ENCODE data around the gene CYP21A2.
"Not testable (repeated sequence)": the region's sequence is repeated elsewhere in the genome, so short reads cannot be mapped to it uniquely, and the experiment has no call there.

DNA sequence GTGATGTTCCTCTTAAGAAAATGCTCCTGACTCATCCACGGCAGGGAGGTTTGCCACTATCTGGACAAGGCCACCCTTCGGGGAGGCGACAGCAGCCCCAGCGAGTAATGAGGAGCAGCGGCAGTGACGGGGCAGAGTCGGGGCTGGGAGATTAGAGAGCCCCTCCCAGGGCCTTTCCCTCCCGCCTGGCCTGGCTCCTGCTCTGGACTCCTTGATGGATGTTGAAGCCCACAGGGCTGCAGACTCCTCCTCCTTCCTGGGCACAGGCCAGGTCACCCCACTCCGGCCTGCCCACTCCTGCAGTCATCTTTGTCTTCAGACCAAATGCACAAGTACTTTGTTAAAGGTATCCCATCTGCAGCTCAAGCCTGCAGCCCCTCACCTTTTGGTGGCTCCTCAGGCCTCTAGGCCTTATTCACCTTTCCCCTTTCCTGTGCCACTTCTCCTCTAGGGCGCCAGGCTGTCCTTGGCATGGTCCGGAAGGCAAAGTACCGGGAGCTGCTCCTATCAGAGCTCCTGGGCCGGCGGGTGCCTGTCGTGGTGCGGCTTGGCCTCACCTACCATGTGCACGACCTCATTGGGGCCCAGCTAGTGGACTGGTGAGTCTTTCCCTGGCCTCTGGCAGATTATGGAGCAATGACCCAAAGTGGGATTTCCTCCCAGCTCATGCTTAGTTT lies 25.1 kb upstream of the CYP21A2 start:
- TF ChIP-seq POLR2AphosphoS5, POLR2A, TAF1 (IDR thresholded peaks at IDR 0.05; ENCODE audit: low read depth, low read length): not testable (repeated sequence)

Data from GM12891 (cell line).